HL-60 (cell line): ENCODE measurements around the gene FGF12.
A peak's percentile ranks its signal among the peaks of the same experiment; 100 is the strongest.

ENCODE experiments used
- DNase-seq, 2 experiments: peaks; one replicate each; pipeline ENCODE4 v3.0.0-alpha.2; 2010 to 2020; ENCODE audit warnings: low read depth in 1 of 2, low spot score in 1 of 2
- H3K27ac ChIP-seq: fragments of 250-450 bp; sonication (Bioruptor Pico); replicated peaks from 2 replicates; pipeline ENCODE4 v1.5.1; 2020; ENCODE audit warnings: mild to moderate bottlenecking, moderate library complexity
- H3K27me3 ChIP-seq: fragments of 250-450 bp; sonication (Bioruptor Pico); 2 replicates; pipeline ENCODE4 v1.5.1; 2021; ENCODE audit warnings: mild to moderate bottlenecking, moderate library complexity; ENCODE audit not compliant: insufficient read depth, poor library complexity, severe bottlenecking
- H3K4me3 ChIP-seq: replicated peaks from 2 replicates; pipeline ENCODE4 v1.5.1; 2011; ENCODE audit warnings: mild to moderate bottlenecking, control low read depth, low read length; ENCODE audit not compliant: insufficient read depth
- GABPA ChIP-seq: IDR thresholded peaks from 2 replicates; pipeline ENCODE4 v1.6.1; 2012; ENCODE audit warnings: low read depth
- POLR2AphosphoS5 ChIP-seq: IDR thresholded peaks from 2 replicates; pipeline ENCODE4 v1.6.1; 2012; ENCODE audit warnings: low read depth
- SPI1 ChIP-seq: IDR thresholded peaks from 2 replicates; pipeline ENCODE4 v1.6.1; 2012; ENCODE audit warnings: low read depth, mild to moderate bottlenecking, borderline replicate concordance
- TF ChIP-seq, protein P1 (sequence below): IDR thresholded peaks from one replicate; pipeline ENCODE4 v1.5.1; 2011; ENCODE audit warnings: low read length, control low read depth, inconsistent platforms; ENCODE audit not compliant: insufficient read depth
- TF ChIP-seq, protein P2 (sequence below): IDR thresholded peaks from 2 replicates; pipeline ENCODE4 v1.6.1; 2012; ENCODE audit warnings: low read depth; ENCODE audit not compliant: insufficient replicate concordance

The FGF12 gene

DNA sequence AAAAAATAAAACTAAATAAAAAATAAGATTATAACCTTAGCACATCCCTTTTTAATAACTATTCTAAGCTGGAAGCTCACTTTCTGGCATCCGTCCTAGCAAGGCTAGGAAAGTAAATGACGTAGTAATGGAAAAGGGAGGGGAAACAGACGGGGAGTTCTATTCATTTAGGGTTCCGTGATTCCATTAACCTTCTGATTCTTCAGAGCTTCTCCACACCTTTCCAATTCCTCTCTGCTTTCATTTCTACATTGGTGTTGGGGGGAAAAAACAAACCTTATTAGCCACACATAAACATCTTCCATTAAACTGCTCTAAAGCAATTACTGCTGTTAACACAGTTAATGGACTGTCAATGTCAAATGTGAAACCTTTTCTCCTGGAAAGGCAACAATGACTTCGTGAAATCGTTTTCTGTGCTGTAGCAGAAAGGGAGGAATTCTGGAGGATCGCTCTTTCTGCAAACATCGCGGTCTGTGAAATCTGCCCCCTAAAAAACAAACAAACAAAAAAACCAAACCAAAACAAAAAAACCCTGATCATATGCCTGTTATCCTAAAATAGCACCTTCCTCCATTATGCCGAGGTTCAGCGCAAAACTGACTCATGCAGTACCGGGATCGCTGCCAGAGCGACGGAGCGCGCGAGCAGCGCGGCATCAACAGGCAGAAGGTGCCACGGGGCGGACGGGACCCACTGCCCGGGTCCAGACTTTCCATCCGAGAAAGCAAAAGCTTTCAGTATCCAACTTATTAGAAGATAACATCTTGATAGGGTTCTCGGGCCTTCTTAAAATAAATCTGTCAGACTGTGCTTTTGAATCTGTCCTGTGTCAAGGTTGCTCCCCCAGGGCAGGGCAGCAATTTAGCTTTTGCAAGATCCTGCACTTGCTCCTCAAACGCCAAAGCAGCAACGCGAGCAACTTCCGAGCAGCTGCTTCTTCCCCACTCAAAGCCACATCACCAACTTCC lies 156.2 kb downstream of the FGF12 start:
- TF ChIP-seq, protein P1, sequence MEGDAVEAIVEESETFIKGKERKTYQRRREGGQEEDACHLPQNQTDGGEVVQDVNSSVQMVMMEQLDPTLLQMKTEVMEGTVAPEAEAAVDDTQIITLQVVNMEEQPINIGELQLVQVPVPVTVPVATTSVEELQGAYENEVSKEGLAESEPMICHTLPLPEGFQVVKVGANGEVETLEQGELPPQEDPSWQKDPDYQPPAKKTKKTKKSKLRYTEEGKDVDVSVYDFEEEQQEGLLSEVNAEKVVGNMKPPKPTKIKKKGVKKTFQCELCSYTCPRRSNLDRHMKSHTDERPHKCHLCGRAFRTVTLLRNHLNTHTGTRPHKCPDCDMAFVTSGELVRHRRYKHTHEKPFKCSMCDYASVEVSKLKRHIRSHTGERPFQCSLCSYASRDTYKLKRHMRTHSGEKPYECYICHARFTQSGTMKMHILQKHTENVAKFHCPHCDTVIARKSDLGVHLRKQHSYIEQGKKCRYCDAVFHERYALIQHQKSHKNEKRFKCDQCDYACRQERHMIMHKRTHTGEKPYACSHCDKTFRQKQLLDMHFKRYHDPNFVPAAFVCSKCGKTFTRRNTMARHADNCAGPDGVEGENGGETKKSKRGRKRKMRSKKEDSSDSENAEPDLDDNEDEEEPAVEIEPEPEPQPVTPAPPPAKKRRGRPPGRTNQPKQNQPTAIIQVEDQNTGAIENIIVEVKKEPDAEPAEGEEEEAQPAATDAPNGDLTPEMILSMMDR: no peak
- TF ChIP-seq GABPA (no peak), SPI1 (no peak), POLR2AphosphoS5 (no peak)
- TF ChIP-seq, protein P2, sequence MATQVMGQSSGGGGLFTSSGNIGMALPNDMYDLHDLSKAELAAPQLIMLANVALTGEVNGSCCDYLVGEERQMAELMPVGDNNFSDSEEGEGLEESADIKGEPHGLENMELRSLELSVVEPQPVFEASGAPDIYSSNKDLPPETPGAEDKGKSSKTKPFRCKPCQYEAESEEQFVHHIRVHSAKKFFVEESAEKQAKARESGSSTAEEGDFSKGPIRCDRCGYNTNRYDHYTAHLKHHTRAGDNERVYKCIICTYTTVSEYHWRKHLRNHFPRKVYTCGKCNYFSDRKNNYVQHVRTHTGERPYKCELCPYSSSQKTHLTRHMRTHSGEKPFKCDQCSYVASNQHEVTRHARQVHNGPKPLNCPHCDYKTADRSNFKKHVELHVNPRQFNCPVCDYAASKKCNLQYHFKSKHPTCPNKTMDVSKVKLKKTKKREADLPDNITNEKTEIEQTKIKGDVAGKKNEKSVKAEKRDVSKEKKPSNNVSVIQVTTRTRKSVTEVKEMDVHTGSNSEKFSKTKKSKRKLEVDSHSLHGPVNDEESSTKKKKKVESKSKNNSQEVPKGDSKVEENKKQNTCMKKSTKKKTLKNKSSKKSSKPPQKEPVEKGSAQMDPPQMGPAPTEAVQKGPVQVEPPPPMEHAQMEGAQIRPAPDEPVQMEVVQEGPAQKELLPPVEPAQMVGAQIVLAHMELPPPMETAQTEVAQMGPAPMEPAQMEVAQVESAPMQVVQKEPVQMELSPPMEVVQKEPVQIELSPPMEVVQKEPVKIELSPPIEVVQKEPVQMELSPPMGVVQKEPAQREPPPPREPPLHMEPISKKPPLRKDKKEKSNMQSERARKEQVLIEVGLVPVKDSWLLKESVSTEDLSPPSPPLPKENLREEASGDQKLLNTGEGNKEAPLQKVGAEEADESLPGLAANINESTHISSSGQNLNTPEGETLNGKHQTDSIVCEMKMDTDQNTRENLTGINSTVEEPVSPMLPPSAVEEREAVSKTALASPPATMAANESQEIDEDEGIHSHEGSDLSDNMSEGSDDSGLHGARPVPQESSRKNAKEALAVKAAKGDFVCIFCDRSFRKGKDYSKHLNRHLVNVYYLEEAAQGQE: no peak

DNA sequence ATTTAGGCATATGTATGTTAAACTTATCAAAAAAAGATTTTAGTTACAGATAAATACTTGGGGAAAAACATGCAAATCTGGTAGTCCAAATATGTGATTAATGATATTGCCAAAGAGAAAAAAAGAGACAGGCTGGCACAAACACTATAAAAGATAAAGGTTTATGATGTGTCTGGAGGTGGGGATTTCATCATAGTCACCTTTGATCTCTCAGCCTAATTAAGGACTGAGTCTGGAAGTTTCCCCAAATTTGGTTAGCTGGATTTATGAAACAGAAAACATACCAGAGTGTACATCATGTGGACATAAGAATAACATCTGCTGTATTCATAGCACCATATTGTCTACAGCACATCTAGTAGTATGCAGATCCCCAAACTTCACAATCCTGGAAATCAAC lies 157.0 kb downstream of the FGF12 start:
- DNase-seq: no peak
- Histone ChIP-seq H3K27ac (no peak overlapping the region), H3K4me3 (no peak overlapping the region), H3K27me3 (no peaks in the 10 kb centered on the region)
- TF ChIP-seq, protein P2: no peak
- TF ChIP-seq SPI1 (no peak), POLR2AphosphoS5 (no peak), GABPA (no peak)
- TF ChIP-seq, protein P1: no peak

More for the DNA sequence above, 156.2 kb downstream of the FGF12 start:
- H3K27me3 ChIP-seq: no peaks in the 10 kb centered on the region
- no peak for DNase-seq
- no peak overlapping the region for H3K4me3 ChIP-seq
- no peak overlapping the region for H3K27ac ChIP-seq

DNA sequence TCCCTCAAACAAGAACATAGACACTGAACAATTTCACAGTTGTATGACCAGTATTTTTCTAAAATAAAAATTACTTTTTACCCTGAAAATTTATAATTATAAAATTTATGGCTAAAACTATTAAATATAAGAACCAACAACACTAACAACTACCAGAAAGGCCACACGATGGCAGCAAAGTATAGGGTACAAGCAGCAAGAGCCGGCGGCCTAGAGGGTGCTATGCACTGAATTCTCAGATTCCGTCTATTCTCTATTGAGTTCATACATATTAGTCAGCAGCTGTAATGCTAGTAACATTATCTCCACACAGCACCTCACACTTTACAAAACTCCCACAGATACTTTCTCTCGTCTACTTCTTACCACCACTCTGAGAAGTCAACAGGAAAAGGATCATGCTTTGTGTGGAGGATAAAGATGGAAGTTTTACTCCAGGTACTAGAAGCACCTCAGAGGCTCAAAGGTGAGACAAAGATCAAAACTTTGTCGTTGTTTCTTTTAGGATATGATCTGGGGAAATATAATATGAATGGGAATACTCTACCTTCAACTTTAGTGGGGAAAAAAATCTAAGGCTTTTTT lies 160.5 kb downstream of the FGF12 start:
- TF ChIP-seq, protein P2: no peak
- TF ChIP-seq SPI1 (no peak), POLR2AphosphoS5 (no peak)
- TF ChIP-seq, protein P1: peak; percentile 7
- peak; percentile 12 to 54 for DNase-seq
- Histone ChIP-seq H3K27ac (no peak overlapping the region), H3K4me3 (no peak overlapping the region), H3K27me3 (no peaks in the 10 kb centered on the region)
